SK-N-SH treated with all-trans-retinoic acid at 6 μM for 48 hours (cell line): Measurements from ENCODE around the gene PPFIA4.

Experiments used
- ATAC-seq: fragments of 200-7000 bp; cut with Tn5 transposase; 3 replicates; pipeline ENCODE4 v1.9.1; 2020; ENCODE audit warnings: mild to moderate bottlenecking, moderate library complexity
- BACH2 ChIP-seq: fragments of 250-450 bp; sonication (Bioruptor Pico); IDR thresholded peaks from 2 replicates; pipeline ENCODE4 v1.9.0; 2021; ENCODE audit warnings: mild to moderate bottlenecking, borderline replicate concordance
- CSDC2 ChIP-seq: fragments of 250-450 bp; sonication (Bioruptor Pico); IDR thresholded peaks from 2 replicates; pipeline ENCODE4 v1.5.0; 2020; ENCODE audit warnings: mild to moderate bottlenecking, moderate library complexity
- ESRRG ChIP-seq: fragments of 250-450 bp; sonication (Bioruptor Pico); IDR thresholded peaks from 2 replicates; pipeline ENCODE4 v1.6.1; 2021; ENCODE audit warnings: mild to moderate bottlenecking
- GLIS3 ChIP-seq: fragments of 250-450 bp; sonication (Bioruptor Pico); IDR thresholded peaks from 2 replicates; pipeline ENCODE4 v1.5.0; 2020; ENCODE audit warnings: mild to moderate bottlenecking, moderate library complexity
- ISL1 ChIP-seq: fragments of 250-450 bp; sonication (Bioruptor Pico); IDR thresholded peaks from 2 replicates; pipeline ENCODE4 v2.1.2; 2022; ENCODE audit warnings: mild to moderate bottlenecking, moderate library complexity
- OSR1 ChIP-seq: fragments of 250-450 bp; sonication (Bioruptor Pico); IDR thresholded peaks from 2 replicates; pipeline ENCODE4 v1.8.0; 2022; ENCODE audit warnings: moderate library complexity, mild to moderate bottlenecking, inconsistent platforms
- RARB ChIP-seq: fragments of 250-450 bp; sonication (Bioruptor Pico); IDR thresholded peaks from 2 replicates; pipeline ENCODE4 v1.8.0; 2021; ENCODE audit warnings: mild to moderate bottlenecking, moderate library complexity
- SNAI2 ChIP-seq: fragments of 250-450 bp; sonication (Bioruptor Pico); IDR thresholded peaks from 2 replicates; pipeline ENCODE4 v1.5.0; 2020; ENCODE audit warnings: mild to moderate bottlenecking, moderate library complexity
- TCF4 ChIP-seq: fragments of 250-450 bp; sonication (Bioruptor Pico); IDR thresholded peaks from 2 replicates; pipeline ENCODE4 v1.8.0; 2021; ENCODE audit warnings: mild to moderate bottlenecking, moderate library complexity, borderline replicate concordance
- TOX ChIP-seq: fragments of 250-450 bp; sonication (Bioruptor Pico); IDR thresholded peaks from 2 replicates; pipeline ENCODE4 v1.8.0; 2021; ENCODE audit warnings: mild to moderate bottlenecking, moderate library complexity, borderline replicate concordance
- ZC3H10 ChIP-seq: fragments of 250-450 bp; sonication (Bioruptor Pico); IDR thresholded peaks from 2 replicates; pipeline ENCODE4 v1.5.1; 2021; ENCODE audit warnings: mild to moderate bottlenecking, moderate library complexity
- ZFP3 ChIP-seq: fragments of 250-450 bp; sonication (Bioruptor Pico); IDR thresholded peaks from 2 replicates; pipeline ENCODE4 v1.5.0; 2020; ENCODE audit warnings: mild to moderate bottlenecking, moderate library complexity
- ZFP30 ChIP-seq: fragments of 450-650 bp; formaldehyde crosslinking; IDR thresholded peaks from 2 replicates; pipeline ENCODE4 v1.5.0; 2022; ENCODE audit warnings: mild to moderate bottlenecking, moderate library complexity
- ZNF565 ChIP-seq: fragments of 450-650 bp; formaldehyde crosslinking; conservative IDR thresholded peaks from 2 replicates; pipeline ENCODE4 v1.5.0; 2020; ENCODE audit warnings: low read depth, mild to moderate bottlenecking, moderate library complexity
- ZNF70 ChIP-seq: fragments of 450-650 bp; formaldehyde crosslinking; IDR thresholded peaks from 2 replicates; pipeline ENCODE4 v1.5.0; 2020; ENCODE audit warnings: mild to moderate bottlenecking, moderate library complexity
- ZNF8 ChIP-seq: fragments of 450-650 bp; formaldehyde crosslinking; IDR thresholded peaks from 2 replicates; pipeline ENCODE4 v1.5.0; 2020; ENCODE audit warnings: mild to moderate bottlenecking, moderate library complexity
- TF ChIP-seq, protein P1 (sequence below): fragments of 250-450 bp; sonication (Bioruptor Pico); IDR thresholded peaks from 2 replicates; pipeline ENCODE4 v1.8.0; 2021; ENCODE audit warnings: low read depth, mild to moderate bottlenecking, moderate library complexity, borderline replicate concordance
- TF ChIP-seq, protein P2 (sequence below): fragments of 250-450 bp; sonication (Bioruptor Pico); IDR thresholded peaks from 2 replicates; pipeline ENCODE4 v1.5.1; 2020; ENCODE audit warnings: low read depth, mild to moderate bottlenecking, moderate library complexity
- TF ChIP-seq, protein P3 (sequence below): fragments of 250-450 bp; sonication (Bioruptor Pico); IDR thresholded peaks from 2 replicates; pipeline ENCODE4 v1.5.0; 2020; ENCODE audit warnings: mild to moderate bottlenecking, moderate library complexity
- TF ChIP-seq, protein P4 (sequence below): fragments of 250-450 bp; sonication (Bioruptor Pico); IDR thresholded peaks from 2 replicates; pipeline ENCODE4 v1.5.1; 2021; ENCODE audit warnings: mild to moderate bottlenecking, moderate library complexity
- TF ChIP-seq, protein P5 (sequence below): fragments of 250-450 bp; sonication (Bioruptor Pico); IDR thresholded peaks from 2 replicates; pipeline ENCODE4 v1.8.0; 2020; ENCODE audit warnings: mild to moderate bottlenecking, moderate library complexity, borderline replicate concordance

The PPFIA4 gene

DNA sequence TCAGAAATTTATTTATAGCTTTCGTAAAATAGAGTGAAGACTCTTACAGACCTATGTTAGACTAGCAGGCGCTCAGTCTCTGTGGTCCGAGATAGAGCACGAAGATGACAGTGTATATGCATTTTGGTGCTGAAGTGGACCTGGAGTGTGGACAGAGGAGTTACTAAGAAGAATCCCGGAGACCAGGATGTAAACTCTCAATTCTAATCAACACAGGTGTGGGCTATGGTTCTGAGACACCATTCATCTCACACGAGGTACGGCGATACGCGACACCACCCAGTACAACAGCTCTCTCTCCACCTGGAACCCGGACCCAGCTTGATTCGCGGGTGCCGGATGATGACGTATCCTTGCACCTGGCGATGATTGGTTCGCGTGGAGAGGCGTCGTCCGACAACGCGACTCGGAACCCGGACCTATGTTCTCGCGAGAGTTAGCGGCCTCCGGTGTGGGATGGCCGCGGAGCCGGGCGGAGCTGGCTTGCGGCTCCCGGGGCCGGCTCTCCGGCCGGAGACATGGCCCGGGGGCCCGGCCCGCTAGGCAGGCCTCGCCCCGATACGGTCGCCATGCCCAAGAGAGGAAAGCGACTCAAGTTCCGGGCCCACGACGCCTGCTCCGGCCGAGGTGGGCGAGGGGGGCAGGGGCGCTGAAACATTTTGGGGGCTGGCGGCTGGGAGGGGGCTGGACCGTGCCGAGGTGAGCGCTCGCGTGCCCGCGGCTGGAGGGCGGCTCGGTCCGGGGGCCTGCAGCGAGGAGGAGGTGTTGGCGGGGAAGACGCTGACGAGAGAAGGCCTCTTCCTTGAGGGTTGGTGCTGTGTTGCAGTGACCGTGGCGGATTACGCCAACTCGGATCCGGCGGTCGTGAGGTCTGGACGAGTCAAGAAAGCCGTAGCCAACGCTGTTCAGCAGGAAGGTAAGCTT, 19.1 kb upstream of the PPFIA4 start, which contains the start of gene TMEM183A:
Gene TMEM183A (plus strand): TSS at position 427 of the 924 bp plus-strand sequence. CDS start 92 bp downstream, at position 519.
- no peak for TF ChIP-seq SNAI2 (CRISPR knock-in tag)
- TF ChIP-seq CSDC2: no peak
- TF ChIP-seq RARB: no peak
- no peak for TF ChIP-seq ZFP30 (CRISPR knock-in tag)
- no peak for TF ChIP-seq TCF4
- TF ChIP-seq, protein P1, sequence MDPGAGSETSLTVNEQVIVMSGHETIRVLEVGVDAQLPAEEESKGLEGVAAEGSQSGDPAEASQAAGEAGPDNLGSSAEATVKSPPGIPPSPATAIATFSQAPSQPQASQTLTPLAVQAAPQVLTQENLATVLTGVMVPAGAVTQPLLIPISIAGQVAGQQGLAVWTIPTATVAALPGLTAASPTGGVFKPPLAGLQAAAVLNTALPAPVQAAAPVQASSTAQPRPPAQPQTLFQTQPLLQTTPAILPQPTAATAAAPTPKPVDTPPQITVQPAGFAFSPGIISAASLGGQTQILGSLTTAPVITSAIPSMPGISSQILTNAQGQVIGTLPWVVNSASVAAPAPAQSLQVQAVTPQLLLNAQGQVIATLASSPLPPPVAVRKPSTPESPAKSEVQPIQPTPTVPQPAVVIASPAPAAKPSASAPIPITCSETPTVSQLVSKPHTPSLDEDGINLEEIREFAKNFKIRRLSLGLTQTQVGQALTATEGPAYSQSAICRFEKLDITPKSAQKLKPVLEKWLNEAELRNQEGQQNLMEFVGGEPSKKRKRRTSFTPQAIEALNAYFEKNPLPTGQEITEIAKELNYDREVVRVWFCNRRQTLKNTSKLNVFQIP (CRISPR knock-in tag): no peak; the same call in 1 of the 2 replicates
- no peak for TF ChIP-seq ZNF565 (CRISPR knock-in tag)
- TF ChIP-seq ZNF70 (CRISPR knock-in tag): no peak
- TF ChIP-seq, protein P2, sequence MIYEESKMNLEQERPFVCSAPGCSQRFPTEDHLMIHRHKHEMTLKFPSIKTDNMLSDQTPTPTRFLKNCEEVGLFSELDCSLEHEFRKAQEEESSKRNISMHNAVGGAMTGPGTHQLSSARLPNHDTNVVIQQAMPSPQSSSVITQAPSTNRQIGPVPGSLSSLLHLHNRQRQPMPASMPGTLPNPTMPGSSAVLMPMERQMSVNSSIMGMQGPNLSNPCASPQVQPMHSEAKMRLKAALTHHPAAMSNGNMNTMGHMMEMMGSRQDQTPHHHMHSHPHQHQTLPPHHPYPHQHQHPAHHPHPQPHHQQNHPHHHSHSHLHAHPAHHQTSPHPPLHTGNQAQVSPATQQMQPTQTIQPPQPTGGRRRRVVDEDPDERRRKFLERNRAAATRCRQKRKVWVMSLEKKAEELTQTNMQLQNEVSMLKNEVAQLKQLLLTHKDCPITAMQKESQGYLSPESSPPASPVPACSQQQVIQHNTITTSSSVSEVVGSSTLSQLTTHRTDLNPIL (CRISPR knock-in tag): no peak
- no peak for TF ChIP-seq TOX (CRISPR knock-in tag)
- no peak for TF ChIP-seq GLIS3 (CRISPR knock-in tag)
- TF ChIP-seq OSR1 (CRISPR knock-in tag): no peak
- TF ChIP-seq, protein P3, sequence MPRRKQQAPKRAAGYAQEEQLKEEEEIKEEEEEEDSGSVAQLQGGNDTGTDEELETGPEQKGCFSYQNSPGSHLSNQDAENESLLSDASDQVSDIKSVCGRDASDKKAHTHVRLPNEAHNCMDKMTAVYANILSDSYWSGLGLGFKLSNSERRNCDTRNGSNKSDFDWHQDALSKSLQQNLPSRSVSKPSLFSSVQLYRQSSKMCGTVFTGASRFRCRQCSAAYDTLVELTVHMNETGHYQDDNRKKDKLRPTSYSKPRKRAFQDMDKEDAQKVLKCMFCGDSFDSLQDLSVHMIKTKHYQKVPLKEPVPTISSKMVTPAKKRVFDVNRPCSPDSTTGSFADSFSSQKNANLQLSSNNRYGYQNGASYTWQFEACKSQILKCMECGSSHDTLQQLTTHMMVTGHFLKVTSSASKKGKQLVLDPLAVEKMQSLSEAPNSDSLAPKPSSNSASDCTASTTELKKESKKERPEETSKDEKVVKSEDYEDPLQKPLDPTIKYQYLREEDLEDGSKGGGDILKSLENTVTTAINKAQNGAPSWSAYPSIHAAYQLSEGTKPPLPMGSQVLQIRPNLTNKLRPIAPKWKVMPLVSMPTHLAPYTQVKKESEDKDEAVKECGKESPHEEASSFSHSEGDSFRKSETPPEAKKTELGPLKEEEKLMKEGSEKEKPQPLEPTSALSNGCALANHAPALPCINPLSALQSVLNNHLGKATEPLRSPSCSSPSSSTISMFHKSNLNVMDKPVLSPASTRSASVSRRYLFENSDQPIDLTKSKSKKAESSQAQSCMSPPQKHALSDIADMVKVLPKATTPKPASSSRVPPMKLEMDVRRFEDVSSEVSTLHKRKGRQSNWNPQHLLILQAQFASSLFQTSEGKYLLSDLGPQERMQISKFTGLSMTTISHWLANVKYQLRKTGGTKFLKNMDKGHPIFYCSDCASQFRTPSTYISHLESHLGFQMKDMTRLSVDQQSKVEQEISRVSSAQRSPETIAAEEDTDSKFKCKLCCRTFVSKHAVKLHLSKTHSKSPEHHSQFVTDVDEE (CRISPR knock-in tag): no peak
- TF ChIP-seq ZNF8 (CRISPR knock-in tag): no peak
- no peak; the same call in 1 of the 2 replicates for TF ChIP-seq ZFP3
- TF ChIP-seq ZC3H10: no peak
- TF ChIP-seq, protein P4, sequence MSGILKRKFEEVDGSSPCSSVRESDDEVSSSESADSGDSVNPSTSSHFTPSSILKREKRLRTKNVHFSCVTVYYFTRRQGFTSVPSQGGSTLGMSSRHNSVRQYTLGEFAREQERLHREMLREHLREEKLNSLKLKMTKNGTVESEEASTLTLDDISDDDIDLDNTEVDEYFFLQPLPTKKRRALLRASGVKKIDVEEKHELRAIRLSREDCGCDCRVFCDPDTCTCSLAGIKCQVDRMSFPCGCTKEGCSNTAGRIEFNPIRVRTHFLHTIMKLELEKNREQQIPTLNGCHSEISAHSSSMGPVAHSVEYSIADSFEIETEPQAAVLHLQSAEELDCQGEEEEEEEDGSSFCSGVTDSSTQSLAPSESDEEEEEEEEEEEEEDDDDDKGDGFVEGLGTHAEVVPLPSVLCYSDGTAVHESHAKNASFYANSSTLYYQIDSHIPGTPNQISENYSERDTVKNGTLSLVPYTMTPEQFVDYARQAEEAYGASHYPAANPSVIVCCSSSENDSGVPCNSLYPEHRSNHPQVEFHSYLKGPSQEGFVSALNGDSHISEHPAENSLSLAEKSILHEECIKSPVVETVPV (CRISPR knock-in tag): no peak
- ATAC-seq: peak; percentile 97

DNA sequence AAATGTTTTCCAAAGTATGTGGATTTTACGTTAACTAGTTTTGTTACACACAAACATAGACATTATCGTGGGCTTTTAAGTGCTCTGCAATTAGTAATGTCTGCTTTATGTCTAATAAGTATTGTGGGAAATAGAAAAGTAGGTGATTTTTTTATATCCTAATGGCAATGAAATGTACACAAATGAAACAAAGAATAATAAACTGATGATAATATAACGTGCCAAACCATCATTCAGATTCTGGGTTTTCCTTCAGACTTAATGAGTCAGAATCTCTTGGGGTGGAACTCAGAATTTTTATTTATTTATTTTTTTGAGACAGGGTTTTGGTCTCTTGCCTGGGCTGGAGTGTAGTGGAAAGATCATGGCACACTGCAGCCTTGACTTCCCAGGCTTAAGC, 17.1 kb upstream of the PPFIA4 start:
- no peak for ATAC-seq
- TF ChIP-seq ESRRG (CRISPR knock-in tag) (no peak), BACH2 (CRISPR knock-in tag) (no peak)

DNA sequence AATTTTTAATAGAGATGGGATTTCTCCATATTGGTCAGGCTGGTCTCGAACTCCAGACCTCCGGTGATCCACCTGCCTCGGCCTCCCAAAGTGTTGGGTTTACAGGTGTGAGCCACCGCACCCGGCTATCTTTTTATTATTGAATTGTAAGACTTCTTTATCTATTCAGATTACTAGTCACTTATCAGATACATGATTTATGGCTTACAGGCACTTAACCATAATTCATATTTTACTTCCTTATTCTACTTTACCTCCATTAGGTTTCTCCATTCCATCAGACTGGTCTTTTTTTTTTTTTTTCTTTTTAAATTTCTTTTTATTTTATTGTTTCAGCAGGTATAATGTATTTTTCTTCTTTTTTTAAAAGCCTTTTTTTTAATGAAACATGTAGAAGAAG, 14.7 kb upstream of the PPFIA4 start:
- no peak for ATAC-seq
- no peak for TF ChIP-seq ZC3H10
- no peak for TF ChIP-seq BACH2 (CRISPR knock-in tag)
- TF ChIP-seq, protein P5, sequence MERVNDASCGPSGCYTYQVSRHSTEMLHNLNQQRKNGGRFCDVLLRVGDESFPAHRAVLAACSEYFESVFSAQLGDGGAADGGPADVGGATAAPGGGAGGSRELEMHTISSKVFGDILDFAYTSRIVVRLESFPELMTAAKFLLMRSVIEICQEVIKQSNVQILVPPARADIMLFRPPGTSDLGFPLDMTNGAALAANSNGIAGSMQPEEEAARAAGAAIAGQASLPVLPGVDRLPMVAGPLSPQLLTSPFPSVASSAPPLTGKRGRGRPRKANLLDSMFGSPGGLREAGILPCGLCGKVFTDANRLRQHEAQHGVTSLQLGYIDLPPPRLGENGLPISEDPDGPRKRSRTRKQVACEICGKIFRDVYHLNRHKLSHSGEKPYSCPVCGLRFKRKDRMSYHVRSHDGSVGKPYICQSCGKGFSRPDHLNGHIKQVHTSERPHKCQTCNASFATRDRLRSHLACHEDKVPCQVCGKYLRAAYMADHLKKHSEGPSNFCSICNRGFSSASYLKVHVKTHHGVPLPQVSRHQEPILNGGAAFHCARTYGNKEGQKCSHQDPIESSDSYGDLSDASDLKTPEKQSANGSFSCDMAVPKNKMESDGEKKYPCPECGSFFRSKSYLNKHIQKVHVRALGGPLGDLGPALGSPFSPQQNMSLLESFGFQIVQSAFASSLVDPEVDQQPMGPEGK: no peak
- TF ChIP-seq, protein P4 (CRISPR knock-in tag): no peak
- no peak for TF ChIP-seq GLIS3 (CRISPR knock-in tag)
- TF ChIP-seq ZNF8 (CRISPR knock-in tag): no peak
- TF ChIP-seq, protein P2 (CRISPR knock-in tag): no peak
- no peak for TF ChIP-seq ZNF565 (CRISPR knock-in tag)
- no peak for TF ChIP-seq OSR1 (CRISPR knock-in tag)
- no peak for TF ChIP-seq ISL1 (CRISPR knock-in tag)
- TF ChIP-seq RARB: no peak
- TF ChIP-seq ZNF70 (CRISPR knock-in tag): no peak
- TF ChIP-seq, protein P1 (CRISPR knock-in tag): no peak
- no peak for TF ChIP-seq ESRRG (CRISPR knock-in tag)
